ENCODE data around the gene ATMIN.

ATMIN gene

DNA sequence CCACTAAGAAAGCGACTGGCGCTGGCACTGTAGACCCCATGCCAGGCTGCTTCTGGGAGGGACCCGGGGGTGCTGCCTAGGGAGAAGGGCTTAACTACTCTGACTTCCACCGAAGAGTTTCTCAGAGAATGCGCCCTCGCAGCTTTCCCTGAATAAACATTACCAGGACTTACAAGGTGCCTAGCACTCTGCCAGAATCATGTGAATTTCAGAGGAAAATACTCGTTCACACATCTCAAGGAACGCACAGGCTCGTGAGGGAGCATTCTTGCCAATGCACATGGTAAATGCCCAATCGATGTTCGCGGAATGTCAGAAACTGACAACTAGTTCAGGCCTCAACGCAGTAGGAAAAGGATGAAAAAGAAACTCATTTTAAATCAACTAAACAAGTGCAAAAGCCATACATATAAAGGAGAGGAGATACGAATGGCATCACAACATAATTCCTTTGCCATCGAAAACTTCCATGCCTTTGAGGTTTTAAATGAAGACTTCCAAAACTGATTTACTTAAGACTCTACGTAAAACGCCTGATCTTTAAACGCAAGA is 30.0 kb upstream of the ATMIN start:
- no peak for DNase-seq (ENCODE audit: low read depth)

DNA sequence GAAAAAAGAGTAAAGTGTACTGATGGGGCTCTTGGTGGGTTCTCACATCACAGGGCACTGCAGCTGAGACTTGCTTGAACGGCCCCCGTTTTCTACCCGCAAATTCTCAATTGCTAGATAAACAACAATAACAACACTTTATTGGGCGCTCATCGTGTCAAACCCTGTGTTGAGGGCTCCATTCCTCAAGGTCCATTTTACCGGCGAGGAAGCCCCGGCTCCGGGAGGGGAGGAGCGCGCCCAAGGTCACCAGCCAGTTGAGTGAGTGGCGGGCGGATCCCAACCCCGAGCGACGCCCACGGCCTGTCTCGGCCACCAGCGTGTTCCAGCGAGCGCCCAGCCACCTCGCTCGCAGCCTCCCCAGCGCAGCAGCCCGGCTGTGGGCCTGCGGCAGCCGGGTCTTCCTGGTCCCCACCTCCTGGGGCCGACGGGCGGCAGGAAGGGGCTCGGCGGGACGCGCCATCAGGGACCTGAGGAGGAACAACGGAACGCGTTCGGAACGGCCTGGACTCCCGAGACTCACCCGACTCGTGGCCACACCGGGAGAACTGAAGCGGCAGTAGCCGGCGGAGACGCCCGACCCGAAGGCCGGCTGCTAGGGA is 29.3 kb upstream of the ATMIN start:
- DNase-seq (ENCODE audit: low read depth) = no peak

DNA sequence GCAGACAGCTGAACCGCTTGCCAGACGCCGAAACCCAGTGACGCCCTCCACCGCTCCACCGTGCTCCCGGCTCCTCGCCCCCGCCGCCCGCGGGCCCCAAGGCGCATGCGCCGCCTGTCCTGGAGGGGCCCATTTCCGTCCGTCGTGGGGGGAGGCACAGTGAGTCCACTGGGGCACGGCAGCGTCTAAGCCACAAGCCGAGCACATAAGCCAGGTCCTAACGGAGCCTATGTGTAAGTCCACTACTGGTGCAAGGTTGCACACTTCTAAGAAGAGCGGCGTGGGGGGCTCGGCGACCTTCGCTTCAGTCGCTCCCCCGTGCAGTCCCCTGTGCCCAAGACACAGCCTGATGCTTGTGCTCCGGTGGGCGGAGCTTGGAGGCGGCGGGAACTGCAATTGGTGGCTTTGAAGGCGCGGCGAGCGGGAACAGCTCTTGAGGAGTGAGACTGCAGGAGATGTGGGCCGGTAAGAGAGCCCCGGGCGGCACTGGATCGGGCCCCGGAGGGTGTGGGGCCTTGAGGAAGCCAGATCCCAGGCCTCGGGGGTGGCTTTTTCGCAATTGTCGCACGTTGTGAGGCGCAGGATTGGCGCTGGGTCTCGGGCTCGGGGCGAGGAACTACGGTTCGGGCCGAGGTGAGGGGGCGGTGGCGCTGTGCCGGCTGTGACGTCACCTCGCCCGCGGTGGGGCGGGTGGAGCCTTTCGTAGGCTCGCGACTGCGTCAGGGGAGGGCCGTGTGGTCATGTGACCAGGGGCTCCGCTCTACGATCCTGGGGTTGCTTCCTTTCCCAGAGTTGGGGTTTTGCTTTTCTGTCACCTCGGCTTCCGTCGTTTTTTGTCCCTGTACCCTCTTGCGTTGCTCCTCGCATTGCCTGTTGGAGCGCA is 28.6 kb upstream of the ATMIN start, which contains the start of the genes CENPN and CMC2:
Gene CENPN (plus strand): TSS at position 402 of the 883 bp plus-strand sequence. CDS start 4,726 bp downstream, outside the sequence.
Gene CMC2 (minus strand): TSS at position 73 of the 883 bp plus-strand sequence. CDS start 9,491 bp downstream, outside the sequence.
- peak; percentile 95 for DNase-seq (ENCODE audit: low read depth)

DNA sequence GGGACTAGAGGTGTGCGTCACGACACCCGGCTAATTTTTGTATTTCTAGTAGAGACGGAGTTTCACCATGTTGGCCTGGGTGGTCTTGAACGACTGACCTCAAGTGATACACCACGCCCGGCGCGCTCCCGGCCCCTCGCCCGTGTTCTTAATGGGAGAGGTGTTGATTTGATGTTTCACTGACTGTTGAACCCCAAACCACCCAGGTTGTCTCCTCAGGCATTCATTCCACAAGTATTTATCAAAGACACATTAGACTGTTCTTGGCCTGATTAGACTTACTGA is 27.2 kb upstream of the ATMIN start:
- no peak for DNase-seq (ENCODE audit: low read depth)

DNA sequence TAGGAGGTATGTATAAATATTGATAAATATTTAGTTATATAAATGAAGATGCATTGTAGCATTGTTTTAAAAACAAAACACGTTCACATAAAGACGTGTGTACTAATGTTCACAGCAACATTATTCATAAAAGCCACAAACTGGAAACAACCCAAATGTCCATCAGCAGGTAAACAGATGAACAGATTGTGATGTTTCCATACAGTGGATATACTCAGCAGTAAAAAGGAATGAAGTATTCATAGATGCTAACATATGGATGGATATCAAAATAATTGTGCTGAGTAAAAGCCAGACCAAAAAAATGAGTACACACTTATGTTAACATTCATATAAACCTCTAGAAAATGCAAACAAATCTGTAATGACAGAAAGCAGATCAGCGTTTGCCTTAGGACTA is 22.7 kb upstream of the ATMIN start:
- no peak for DNase-seq (ENCODE audit: low read depth)

GRCh38 chr16:81014672-81015071 is 21.0 kb upstream of the ATMIN start:
- DNase-seq (ENCODE audit: low read depth) = no peak

DNA sequence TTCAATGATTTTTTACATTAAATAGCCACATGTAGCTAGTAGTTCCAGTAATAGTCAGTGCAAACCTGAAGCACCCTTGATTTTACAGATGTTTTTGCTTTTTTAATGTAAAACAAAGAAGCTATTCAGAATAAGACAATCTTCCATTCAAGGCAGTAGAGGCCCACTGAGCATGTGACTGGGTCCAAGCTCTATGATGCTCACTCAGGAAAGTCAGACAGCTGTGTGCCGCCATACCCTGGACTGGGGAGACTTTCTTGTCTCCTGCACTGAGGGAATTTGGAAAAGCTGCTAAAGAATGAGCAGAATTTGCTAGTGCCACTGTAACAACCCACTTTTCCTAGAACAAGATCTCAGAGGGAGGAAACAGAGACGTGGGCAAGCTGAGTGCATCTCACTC is 17.1 kb upstream of the ATMIN start:
- no peak for DNase-seq (ENCODE audit: low read depth)

- no peak for DNase-seq (ENCODE audit: low read depth)
Measured at GRCh38 chr16:81026429-81026828, 9.2 kb upstream of the ATMIN start.

DNA sequence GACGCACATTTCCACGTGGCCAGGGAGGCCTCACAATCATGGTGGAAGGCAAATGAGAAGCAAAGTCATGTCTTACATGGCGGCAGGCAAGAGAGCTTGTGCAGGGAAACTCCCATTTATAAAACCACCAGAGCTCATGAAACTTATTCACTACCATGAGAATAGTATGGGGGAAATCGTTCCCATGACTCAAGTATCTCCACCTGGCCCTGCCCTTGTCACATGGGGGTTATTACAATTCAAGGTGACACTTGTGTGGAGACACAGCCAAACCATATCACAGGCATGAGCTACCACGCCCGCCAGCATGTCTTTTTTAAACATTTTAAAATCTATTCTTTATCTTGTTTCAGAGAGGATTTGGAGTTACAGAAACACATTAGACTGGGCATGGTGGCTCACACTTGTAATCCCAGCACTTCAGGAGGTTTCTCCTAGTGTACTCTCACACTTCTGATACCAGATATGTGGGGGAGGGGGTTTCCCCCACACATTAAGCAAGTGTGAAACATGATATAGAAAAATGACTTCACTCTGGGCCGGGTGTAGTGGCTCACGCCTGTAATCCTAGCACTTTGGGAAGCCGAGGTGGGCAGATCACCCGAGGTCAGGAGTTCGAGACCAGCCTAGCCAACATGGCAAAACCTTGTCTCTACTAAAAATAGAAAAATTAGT is 5.6 kb upstream of the ATMIN start:
- DNase-seq (ENCODE audit: low read depth) = no peak

DNA sequence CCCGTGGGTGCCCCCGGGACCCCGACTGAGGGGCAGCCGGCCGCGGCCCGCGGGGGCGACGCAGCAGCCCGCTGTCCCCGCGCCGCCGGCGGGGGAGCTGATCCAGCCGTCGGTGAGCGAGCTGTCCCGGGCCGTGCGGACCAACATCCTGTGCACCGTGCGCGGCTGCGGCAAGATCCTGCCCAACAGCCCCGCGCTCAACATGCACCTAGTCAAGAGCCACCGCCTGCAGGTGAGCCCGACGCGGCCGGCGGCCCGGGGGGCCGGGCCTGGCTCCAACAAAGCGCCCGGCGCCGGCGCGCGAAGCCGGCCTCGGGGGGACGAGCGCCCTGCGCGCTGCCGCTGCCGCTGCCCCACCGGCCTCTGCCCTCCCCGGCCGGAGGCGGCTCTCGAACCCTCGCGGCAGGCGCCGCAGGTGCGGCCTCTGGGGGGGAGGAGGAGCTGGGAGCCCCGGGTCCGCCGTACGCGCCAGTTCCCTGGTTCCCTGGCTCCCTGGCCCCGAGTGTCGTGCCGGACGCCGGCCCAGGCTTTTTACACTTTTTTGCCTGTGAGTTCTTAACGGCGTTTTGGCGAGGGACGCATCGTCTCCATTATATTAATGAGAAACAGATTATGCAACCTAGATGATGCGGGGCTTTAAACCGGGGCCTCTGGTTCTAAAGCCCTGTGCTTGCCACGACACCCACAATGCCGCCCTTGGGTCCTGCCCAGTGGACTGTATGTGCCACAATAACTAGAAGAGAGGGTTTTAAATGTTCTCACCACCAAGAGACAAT is 521 bp downstream of the ATMIN start:
- no peak for DNase-seq (ENCODE audit: low read depth)

- no peak for DNase-seq (ENCODE audit: low read depth)
Measured at GRCh38 chr16:81036751-81037350, 1.2 kb downstream of the ATMIN start.

DNA sequence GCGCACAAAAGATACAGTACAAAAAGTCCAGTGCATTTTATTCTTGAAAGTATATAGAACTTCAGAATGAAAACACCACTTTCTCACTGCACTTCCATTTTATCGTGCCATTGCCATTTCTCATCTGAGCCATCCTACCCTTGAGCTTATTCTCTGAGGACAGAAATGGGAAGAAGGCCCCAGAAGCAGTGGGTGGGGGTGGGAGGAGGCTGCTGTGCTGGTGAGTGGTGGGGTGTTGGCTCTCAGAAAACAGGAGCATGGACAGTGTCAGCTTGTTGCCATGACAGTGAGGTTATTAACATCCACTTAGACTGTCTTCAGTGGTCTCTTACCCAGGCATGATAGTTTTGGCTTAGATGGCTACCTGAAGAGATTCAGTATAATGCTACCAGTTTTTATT is 4.5 kb downstream of the ATMIN start:
- no peak for DNase-seq (ENCODE audit: low read depth)

GRCh38 chr16:81040842-81041241 is 5.2 kb downstream of the ATMIN start:
- DNase-seq (ENCODE audit: low read depth) = no peak

DNA sequence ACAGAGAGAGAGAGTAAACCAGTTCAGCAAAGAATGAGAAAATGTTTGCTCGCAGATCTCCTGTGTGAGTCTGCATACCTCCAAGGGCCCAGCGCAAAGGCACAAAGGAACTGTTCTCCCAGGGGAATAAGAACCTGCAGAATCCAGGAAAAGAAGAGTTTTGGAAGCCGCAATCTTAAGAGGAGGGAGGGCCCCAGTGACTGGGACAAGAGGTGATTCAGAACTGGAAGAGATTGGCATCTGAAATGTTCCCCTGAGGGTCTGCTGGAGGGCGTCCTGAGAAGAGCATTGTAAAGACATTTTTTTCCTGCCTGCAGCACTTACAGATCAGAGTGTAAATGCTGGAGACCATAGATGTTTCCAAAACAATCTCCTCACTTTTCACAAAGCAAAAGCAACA is 6.1 kb downstream of the ATMIN start:
- DNase-seq (ENCODE audit: low read depth) = no peak

DNA sequence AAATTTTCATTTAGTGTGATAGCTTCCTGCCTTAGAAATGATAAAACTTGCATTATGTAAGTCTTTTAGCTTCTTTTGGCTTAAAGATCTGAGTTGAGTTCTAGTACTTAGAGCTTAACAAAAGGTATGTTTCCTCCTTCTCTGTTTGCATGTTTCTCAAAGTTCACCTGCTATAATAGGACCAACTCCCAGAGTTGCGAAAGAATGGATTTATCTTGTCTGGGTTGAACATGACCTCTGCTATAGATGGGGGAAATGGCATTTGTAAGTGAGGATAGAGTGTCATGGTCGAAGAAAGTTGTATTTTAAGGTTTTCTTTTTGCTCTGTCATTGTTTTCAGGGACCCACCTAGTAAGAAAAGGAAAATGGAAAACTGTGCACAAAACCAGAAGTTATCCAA is 7.2 kb downstream of the ATMIN start:
- no peak for DNase-seq (ENCODE audit: low read depth)

DNA sequence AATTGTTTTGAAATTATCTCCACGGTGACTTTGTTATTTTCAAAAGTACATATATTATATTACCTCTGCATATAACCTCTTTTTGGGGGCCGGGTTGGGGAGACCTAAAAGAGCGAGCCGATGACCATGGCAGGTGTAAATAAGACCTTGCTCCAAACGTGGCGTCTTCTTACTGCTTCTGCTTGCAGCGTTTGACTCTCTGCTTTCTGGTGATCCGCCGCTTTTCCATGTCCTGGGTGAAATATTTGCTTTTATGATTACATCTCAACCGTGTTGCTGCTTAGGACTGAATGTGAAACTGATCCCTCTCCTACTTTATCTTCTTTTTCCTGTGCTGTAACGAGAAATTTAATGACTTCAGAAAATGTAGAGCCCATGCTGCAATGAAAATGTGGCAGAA is 18.1 kb downstream of the ATMIN start:
- no peak for DNase-seq (ENCODE audit: low read depth)

- DNase-seq (ENCODE audit: low read depth) = no peak
Measured at GRCh38 chr16:81060576-81061306, 25.1 kb downstream of the ATMIN start.

DNA sequence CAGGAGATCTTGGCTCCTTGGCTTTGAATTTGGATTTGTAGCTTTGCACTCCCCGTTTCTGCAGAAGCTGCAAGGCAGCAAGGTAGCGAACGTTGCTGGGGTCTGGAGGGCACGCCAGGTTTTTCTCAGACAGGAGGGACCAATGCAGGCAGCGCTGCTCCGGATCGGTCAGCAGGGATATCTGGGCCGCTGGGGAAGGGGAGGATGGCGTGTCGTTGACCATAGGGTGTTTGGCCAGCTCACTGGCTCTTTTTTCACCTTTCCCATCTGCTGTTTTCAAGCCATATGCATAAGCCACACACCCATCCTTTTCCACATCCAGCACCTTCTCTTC is 25.6 kb downstream of the ATMIN start:
- DNase-seq (ENCODE audit: low read depth) = no peak

DNA sequence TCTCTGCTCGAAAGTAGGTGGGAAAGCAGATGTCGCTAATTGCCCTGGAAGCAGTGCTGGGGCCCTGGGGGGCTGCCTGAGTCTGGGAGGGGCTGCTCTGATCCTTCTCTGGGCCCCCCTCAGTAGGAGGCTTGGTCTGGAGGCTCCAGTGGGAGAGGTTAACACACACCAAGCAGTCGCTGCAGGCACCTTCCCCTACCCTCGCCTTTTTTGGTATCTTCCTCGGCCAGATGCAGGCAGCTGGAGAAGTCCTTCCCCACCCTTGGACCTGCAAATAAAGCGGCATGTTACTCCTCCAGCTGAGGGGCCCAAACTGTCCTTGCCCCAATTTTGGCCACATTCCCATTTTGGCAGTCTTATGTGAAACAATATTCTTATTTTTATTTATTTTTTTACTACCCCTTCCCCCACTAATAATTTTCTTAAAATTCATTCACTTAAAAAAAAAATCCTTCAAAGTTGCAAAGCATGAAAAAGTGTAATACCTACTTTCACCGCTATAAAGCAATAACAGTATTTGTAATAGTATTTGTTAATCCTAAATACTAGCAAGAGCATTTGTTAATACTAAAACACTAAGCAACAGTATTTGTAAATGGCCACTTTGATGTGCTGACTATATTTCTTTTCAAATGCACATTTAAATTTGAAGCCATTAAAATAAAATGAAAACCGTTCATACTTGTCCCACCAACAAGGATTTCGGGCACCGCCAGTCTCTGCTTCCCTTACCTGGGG is 26.4 kb downstream of the ATMIN start:
- DNase-seq (ENCODE audit: low read depth) = no peak

DNA sequence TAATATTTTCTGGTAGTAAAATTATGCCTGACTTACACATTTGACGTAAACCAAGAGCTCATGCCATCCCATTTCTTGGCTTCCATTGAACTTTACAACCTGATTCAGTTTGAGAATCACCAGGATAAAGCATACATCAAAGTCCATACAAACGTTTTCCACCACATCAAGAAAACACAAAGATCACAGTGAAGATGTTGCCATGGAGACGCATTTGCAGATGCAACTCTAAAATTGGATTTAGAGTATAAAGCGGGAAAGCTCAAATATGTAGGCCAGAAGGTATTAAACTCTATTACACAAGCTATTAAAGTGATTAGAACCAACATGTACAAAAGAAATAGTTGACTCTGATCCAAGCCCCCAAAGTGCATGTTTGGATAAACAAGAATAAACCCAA is 31.0 kb downstream of the ATMIN start:
- DNase-seq (ENCODE audit: low read depth) = no peak

Measured in GM04503 (cell line).